PC-3 (cell line): Measurements from ENCODE around the gene PLXNA2. TPM values are rescaled to one million over a fixed set of nuclear protein-coding genes. Genes with fewer than 3 reads are reported as not detected.

Experiments
- ATAC-seq: fragments of 200-7000 bp; cut with Tn5 transposase; 2 replicates; pipeline ENCODE4 v1.9.1; 2020; ENCODE audit warnings: mild to moderate bottlenecking, moderate library complexity
- BruUV-seq: library from RNA; stranded (reverse); fragments of 400-500 nt; replicated peaks from 2 replicates; lab custom pipeline; 2021; lab: Mats Ljungman, UMichigan
- CTCF ChIA-PET: fragments of 300-600 bp; sonication (Branson Sonifier 250); formaldehyde crosslinking; loops from one replicate; lab custom pipeline; 2022; ENCODE audit warnings: antibody characterized with exemption; lab: Charles Lee
- POLR2A ChIA-PET: fragments of 300-600 bp; sonication (Branson Sonifier 250); formaldehyde crosslinking; loops from one replicate; lab custom pipeline; 2022; ENCODE audit warnings: antibody characterized with exemption; ENCODE audit not compliant: unreplicated experiment; lab: Charles Lee
- DNase-seq: peaks from one replicate; pipeline ENCODE4 v3.0.0-alpha.2; 2015
- H2AFZ ChIP-seq: fragments of 300-600 bp; sonication (generic); 2 replicates; pipeline ENCODE4 v1.6.0; 2016; ENCODE audit warnings: antibody characterized with exemption, low read length
- H3F3A ChIP-seq: fragments of 300-600 bp; sonication (generic); one replicate; pipeline ENCODE4 v1.6.0; 2017; ENCODE audit warnings: antibody characterized with exemption, low read length, control low read depth, mild to moderate bottlenecking; ENCODE audit not compliant: unreplicated experiment
- H3K27ac ChIP-seq: fragments of 300-600 bp; sonication (generic); 2 replicates; pipeline ENCODE4 v1.5.1; 2016; ENCODE audit warnings: mild to moderate bottlenecking, low read length
- H3K27me3 ChIP-seq: fragments of 300-600 bp; sonication (generic); 2 replicates; pipeline ENCODE4 v1.6.1; 2016; ENCODE audit warnings: low read length, mixed read lengths
- H3K36me3 ChIP-seq: fragments of 300-600 bp; sonication (generic); 2 replicates; pipeline ENCODE4 v1.6.1; 2016; ENCODE audit warnings: low read depth, mixed run types, low read length, mixed read lengths
- H3K4me1 ChIP-seq: fragments of 300-600 bp; sonication (generic); 2 replicates; pipeline ENCODE4 v1.5.1; 2016; ENCODE audit warnings: low read length; ENCODE audit not compliant: insufficient read depth
- H3K4me2 ChIP-seq: fragments of 300-600 bp; sonication (generic); 2 replicates; pipeline ENCODE4 v1.6.0; 2016; ENCODE audit warnings: low read length
- H3K4me3 ChIP-seq: fragments of 300-600 bp; sonication (generic); 2 replicates; pipeline ENCODE4 v1.5.1; 2016; ENCODE audit warnings: mild to moderate bottlenecking, low read length, mixed read lengths
- H3K79me2 ChIP-seq: fragments of 300-600 bp; sonication (generic); 2 replicates; pipeline ENCODE4 v1.6.1; 2017; ENCODE audit warnings: low read length, mixed read lengths
- H3K9ac ChIP-seq: fragments of 300-600 bp; sonication (generic); 2 replicates; pipeline ENCODE4 v1.6.0; 2016; ENCODE audit warnings: mild to moderate bottlenecking, low read length
- H3K9me2 ChIP-seq: fragments of 300-600 bp; sonication (generic); replicated peaks from 2 replicates; pipeline ENCODE4 v1.6.1; 2016; ENCODE audit warnings: mixed run types, low read length, mixed read lengths
- H3K9me3 ChIP-seq: fragments of 300-600 bp; sonication (generic); 2 replicates; pipeline ENCODE4 v1.6.1; 2016; ENCODE audit warnings: low read length, mixed read lengths
- H4K20me1 ChIP-seq: fragments of 300-600 bp; sonication (generic); 2 replicates; pipeline ENCODE4 v1.6.1; 2016; ENCODE audit warnings: low read length, mixed read lengths
- CTCF ChIP-seq: fragments of 300-600 bp; sonication (generic); conservative IDR thresholded peaks from 2 replicates; pipeline ENCODE4 v1.5.1; 2017; ENCODE audit warnings: antibody characterized with exemption, low read depth, mild to moderate bottlenecking, low read length
- EZH2 ChIP-seq: fragments of 300-600 bp; sonication (generic); IDR thresholded peaks from one replicate; pipeline ENCODE4 v1.6.1; 2017; ENCODE audit warnings: antibody characterized with exemption, mild to moderate bottlenecking, low read length; ENCODE audit not compliant: unreplicated experiment
- EZH2phosphoT487 ChIP-seq: fragments of 300-600 bp; sonication (generic); IDR thresholded peaks from 2 replicates; pipeline ENCODE4 v1.6.1; 2018; ENCODE audit warnings: mild to moderate bottlenecking, antibody characterized with exemption, low read length, borderline replicate concordance
- intact Hi-C: fragments of 100-400 bp; cut with micrococcal nuclease; formaldehyde crosslinking; loops from 2 replicates; pipeline ENCODE4 v1.9.0; 2023
- total RNA-seq: library from RNA; depleted of rRNA; stranded (reverse); fragments of >200 nt; gene quantifications from 2 replicates; pipeline ENCODE4 v1.2.3, GENCODE V29; 2014

PLXNA2 gene
- total RNA-seq, 1 experiment from 2014 or later, result 16.2 TPM

GRCh38 chr1:208154040-208154439 is 90.1 kb downstream of the PLXNA2 start:
- no peak for TF ChIP-seq EZH2phosphoT487
- no peak for TF ChIP-seq EZH2
- TF ChIP-seq CTCF, result no peak
- Histone ChIP-seq H3K4me1 (0 out of 2 replicates have a peak, but pooled peaks cover 5% of the 10 kb centered on the region), H3K4me3 (no peak overlapping the region), H3K9ac (no peak overlapping the region), H3K4me2 (no peak overlapping the region), H3K27me3 (no peaks in the 10 kb centered on the region), H4K20me1 (no peaks in the 10 kb centered on the region), H3F3A (no peaks in the 10 kb centered on the region), H3K9me2 (no peaks in the 10 kb centered on the region), H3K79me2 (no peaks in the 10 kb centered on the region), H3K9me3 (no peaks in the 10 kb centered on the region), H3K36me3 (no peaks in the 10 kb centered on the region), H2AFZ (no peak overlapping the region), H3K27ac (no peak overlapping the region)
- ChIA-PET POLR2A (no interaction called here), CTCF (no interaction called here)
- ATAC-seq (no peak), DNase-seq (no peak)
- BruUV-seq, result no TSS peak
- intact Hi-C loops, result no loop called here

- Histone ChIP-seq H3K9me3 (no peaks in the 10 kb centered on the region), H3K4me2 (no peak overlapping the region), H3K27ac (no peak overlapping the region), H3F3A (no peaks in the 10 kb centered on the region), H3K9ac (no peak overlapping the region), H3K4me3 (no peak overlapping the region), H3K79me2 (no peaks in the 10 kb centered on the region), H3K9me2 (no peaks in the 10 kb centered on the region), H4K20me1 (no peaks in the 10 kb centered on the region), H3K27me3 (no peaks in the 10 kb centered on the region), H2AFZ (no peak overlapping the region), H3K4me1 (0 out of 2 replicates have a peak, but pooled peaks cover 5% of the 10 kb centered on the region), H3K36me3 (no peaks in the 10 kb centered on the region)
- intact Hi-C loops, result no loop called here
- CTCF ChIA-PET, result no interaction called here
- ATAC-seq (no peak), DNase-seq (no peak)
- POLR2A ChIA-PET, result no interaction called here
- no peak for TF ChIP-seq EZH2
- no peak for TF ChIP-seq CTCF
- no peak for TF ChIP-seq EZH2phosphoT487
- BruUV-seq, result no TSS peak
Observed at GRCh38 chr1:208153386-208153785, 90.8 kb downstream of the PLXNA2 start.

DNA sequence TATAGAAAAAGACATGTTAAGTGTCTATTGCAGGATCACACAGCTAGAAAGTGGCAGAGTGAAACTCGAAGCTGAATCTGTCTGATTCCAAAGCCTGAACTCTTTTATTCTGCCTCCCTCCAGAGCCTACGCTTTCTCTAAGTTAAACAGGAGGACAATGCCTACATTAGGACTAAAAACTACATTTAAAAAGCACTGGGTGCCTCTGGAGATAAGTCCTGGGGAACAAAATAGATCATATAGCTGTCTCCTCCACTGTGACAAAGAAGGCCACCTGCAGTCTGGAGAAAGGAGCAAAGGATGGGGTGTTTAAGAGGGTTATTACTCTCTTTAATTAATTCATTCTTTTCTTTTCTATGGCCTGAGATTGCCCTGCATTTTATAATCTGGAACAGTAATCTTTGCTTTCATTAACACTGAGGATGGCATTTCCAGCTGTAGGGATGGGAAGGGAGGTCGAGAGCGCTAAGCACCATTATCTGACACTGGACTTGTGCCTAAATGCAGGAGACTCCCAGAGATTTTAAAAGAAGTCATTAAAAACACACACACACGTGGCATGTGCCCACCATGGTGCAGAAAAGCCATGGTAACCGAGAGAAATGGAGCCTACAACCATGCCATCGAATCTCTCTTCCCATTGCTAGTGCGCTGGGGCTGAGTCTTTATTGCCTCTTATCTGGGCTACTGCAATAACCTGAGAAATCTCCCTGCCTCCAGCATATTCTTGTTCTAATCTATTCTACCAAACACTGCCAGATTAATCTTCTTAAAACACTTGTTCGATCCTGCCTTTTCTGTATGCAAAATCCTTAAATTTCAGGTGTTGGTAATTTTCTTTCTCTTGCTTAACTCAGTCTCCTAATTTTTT is 92.2 kb downstream of the PLXNA2 start:
- DNase-seq, result no peak
- Histone ChIP-seq H3K4me3 (no peak overlapping the region), H3K9ac (no peak overlapping the region), H3K9me3 (no peaks in the 10 kb centered on the region), H3K27ac (no peak overlapping the region), H3K4me1 (0 out of 2 replicates have a peak, but pooled peaks cover 5% of the 10 kb centered on the region), H3K4me2 (no peak overlapping the region), H3K27me3 (no peaks in the 10 kb centered on the region), H3F3A (no peaks in the 10 kb centered on the region), H4K20me1 (no peaks in the 10 kb centered on the region), H2AFZ (no peak overlapping the region), H3K79me2 (no peaks in the 10 kb centered on the region), H3K36me3 (no peaks in the 10 kb centered on the region), H3K9me2 (no peaks in the 10 kb centered on the region)
- ATAC-seq, result no peak
- intact Hi-C loops, result no loop called here
- no peak for TF ChIP-seq EZH2phosphoT487
- TF ChIP-seq CTCF, result no peak
- TF ChIP-seq EZH2, result no peak
- no TSS peak for BruUV-seq
- ChIA-PET POLR2A (no interaction called here), CTCF (no interaction called here)
